Keratinocyte (primary cell): ENCODE data around the gene HID1. TPM values are rescaled to one million over a fixed set of nuclear protein-coding genes. Genes with fewer than 3 reads are reported as not detected.

Experiments
- DNase-seq: peaks from one replicate; pipeline ENCODE4 v3.0.0-alpha.2; 2011; ENCODE audit warnings: low read depth, missing footprints, low spot score
- FAIRE-seq: peaks from 2 replicates; lab custom pipeline; 2011; peaks lifted over from hg19 to GRCh38; lab: Jason Lieb, UNC
- H2AFZ ChIP-seq: 2 replicates; pipeline ENCODE4 v1.6.0; 2012; ENCODE audit warnings: low read length, control low read depth, inconsistent platforms; ENCODE audit not compliant: control insufficient read depth
- H3K27ac ChIP-seq: 2 replicates; pipeline ENCODE4 v1.5.1; 2011; ENCODE audit warnings: low read length; ENCODE audit not compliant: control insufficient read depth, insufficient read depth
- H3K27me3 ChIP-seq: 3 replicates; pipeline ENCODE4 v1.6.0; 2011; ENCODE audit warnings: low read length; ENCODE audit not compliant: control insufficient read depth, insufficient read depth; ENCODE audit errors: extremely low read depth
- H3K36me3 ChIP-seq, 2 experiments: 2 replicates in 1 of 2; 3 replicates in 1 of 2; pipeline ENCODE4 v1.5.1; 2011; ENCODE audit warnings: low read length in 2 of 2, mild to moderate bottlenecking in 1 of 2; ENCODE audit not compliant: control insufficient read depth in 2 of 2, insufficient read depth in 2 of 2; ENCODE audit errors: extremely low read depth in 1 of 2
- H3K4me1 ChIP-seq: 3 replicates; pipeline ENCODE4 v1.5.1; 2011; ENCODE audit warnings: low read length; ENCODE audit not compliant: control insufficient read depth, insufficient read depth; ENCODE audit errors: extremely low read depth
- H3K4me2 ChIP-seq: 3 replicates; pipeline ENCODE4 v1.6.0; 2011; ENCODE audit warnings: low read depth, low read length; ENCODE audit not compliant: control insufficient read depth, insufficient read depth; ENCODE audit errors: extremely low read depth
- H3K4me3 ChIP-seq, 3 experiments: fragments of 200-600 bp in 1 of 3; sonication (generic) in 1 of 3; 2 replicates in 2 of 3; 3 replicates in 1 of 3; pipeline ENCODE4 v1.5.1; 2011 to 2016; ENCODE audit warnings: low read length in 3 of 3, mild to moderate bottlenecking in 3 of 3, control low read depth in 2 of 3, inconsistent platforms in 1 of 3, low read depth in 1 of 3, mixed read lengths in 1 of 3, mixed run types in 1 of 3, moderate library complexity in 1 of 3; ENCODE audit not compliant: control insufficient read depth in 2 of 3, insufficient read depth in 2 of 3; ENCODE audit errors: extremely low read depth in 1 of 3
- H3K79me2 ChIP-seq: 2 replicates; pipeline ENCODE4 v1.6.0; 2012; ENCODE audit warnings: low read length; ENCODE audit not compliant: control insufficient read depth, insufficient read depth
- H3K9ac ChIP-seq: 3 replicates; pipeline ENCODE4 v1.6.0; 2011; ENCODE audit warnings: low read length; ENCODE audit not compliant: control insufficient read depth, insufficient read depth; ENCODE audit errors: extremely low read depth
- H3K9me1 ChIP-seq: 3 replicates; pipeline ENCODE4 v1.6.0; 2011; ENCODE audit warnings: low read length; ENCODE audit not compliant: control insufficient read depth, insufficient read depth; ENCODE audit errors: extremely low read depth
- H3K9me3 ChIP-seq: 2 replicates; pipeline ENCODE4 v1.5.1; 2012; ENCODE audit warnings: low read depth, low read length; ENCODE audit not compliant: control insufficient read depth
- H4K20me1 ChIP-seq: 3 replicates; pipeline ENCODE4 v1.6.0; 2011; ENCODE audit warnings: low read length; ENCODE audit not compliant: control insufficient read depth, insufficient read depth; ENCODE audit errors: extremely low read depth
- EZH2 ChIP-seq: IDR thresholded peaks from one replicate; pipeline ENCODE4 v1.6.1; 2012; ENCODE audit warnings: inconsistent platforms, mild to moderate bottlenecking, low read length, moderate library complexity
- dilution Hi-C: fragments of 300-500 bp; cut with MboI; formaldehyde crosslinking; loops from one replicate; pipeline ENCODE4 v1.7.0; 2020; ENCODE audit warnings: low sequenced_read_pairs; ENCODE audit not compliant: extremely low pct_ligation_motif_present
- polyA plus RNA-seq, 5 experiments: library from polyadenylated mRNA; depleted of rRNA in 3 of 5; stranded (reverse) in 3 of 5; stranded (forward) in 1 of 5; unstranded in 1 of 5; fragments of >200 nt; gene quantifications; 1 replicate in 1 of 5; 2 replicates in 3 of 5; 3 replicates in 1 of 5; pipeline versions ENCODE4 v1.2.1 to v1.2.3, GENCODE V29; 2011 to 2012; ENCODE audit warnings: missing spikeins in 2 of 5, low read depth in 1 of 5, low replicate concordance in 1 of 5
- TF ChIP-seq, protein P1 (sequence below), 3 experiments: IDR thresholded peaks in 1 of 3; conservative IDR thresholded peaks in 1 of 3; optimal IDR thresholded peaks in 1 of 3; 2 replicates in 2 of 3; 3 replicates in 1 of 3; pipeline versions ENCODE3 to v1.5.1; 2011; ENCODE audit warnings: low read length in 3 of 3, mild to moderate bottlenecking in 3 of 3, moderate library complexity in 2 of 3, control low read depth in 1 of 3, inconsistent platforms in 1 of 3; ENCODE audit not compliant: insufficient read depth in 2 of 3; ENCODE audit errors: extremely low read depth in 1 of 3

HID1 gene
- polyA plus RNA-seq, 1 donor (not counting 4 experiments of a cell fraction or from before 2014, with no cell fraction given), result 0.33 TPM

DNA sequence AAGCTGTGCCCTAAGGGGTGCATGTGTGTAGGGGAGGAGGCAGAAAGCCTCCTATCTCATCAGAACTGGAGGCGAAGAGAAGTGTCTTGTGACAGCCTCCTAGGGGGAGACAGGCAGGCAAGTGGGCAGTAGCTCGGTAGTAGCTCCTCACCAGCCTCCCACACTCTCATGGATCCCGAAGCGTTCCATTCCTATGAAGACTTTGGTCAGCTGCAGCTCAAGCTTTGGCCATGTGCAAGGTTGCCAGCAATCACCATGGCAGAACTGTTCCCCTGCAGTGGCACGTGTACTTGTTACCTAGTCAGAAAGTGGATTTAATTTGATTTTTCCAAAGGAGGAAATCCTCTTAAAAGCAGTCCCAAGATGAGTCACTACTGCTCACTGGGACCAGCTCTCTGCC lies 46.6 kb upstream of the HID1 start:
- no peaks in the 10 kb centered on the region for H3K27me3 ChIP-seq
- H3K9ac ChIP-seq, result no peak overlapping the region
- no peaks in the 10 kb centered on the region for H3K4me1 ChIP-seq
- H4K20me1 ChIP-seq, result no peaks in the 10 kb centered on the region
- H3K9me1 ChIP-seq, result no peaks in the 10 kb centered on the region
- H3K27ac ChIP-seq, result no peak overlapping the region
- FAIRE-seq, result no peak
- H3K9me3 ChIP-seq, result no peaks in the 10 kb centered on the region
- H3K79me2 ChIP-seq, result peaks cover 15% of the 10 kb centered on the region
- no peak overlapping the region for H3K4me2 ChIP-seq
- dilution Hi-C loops, result no loop called here
- TF ChIP-seq, protein P1, sequence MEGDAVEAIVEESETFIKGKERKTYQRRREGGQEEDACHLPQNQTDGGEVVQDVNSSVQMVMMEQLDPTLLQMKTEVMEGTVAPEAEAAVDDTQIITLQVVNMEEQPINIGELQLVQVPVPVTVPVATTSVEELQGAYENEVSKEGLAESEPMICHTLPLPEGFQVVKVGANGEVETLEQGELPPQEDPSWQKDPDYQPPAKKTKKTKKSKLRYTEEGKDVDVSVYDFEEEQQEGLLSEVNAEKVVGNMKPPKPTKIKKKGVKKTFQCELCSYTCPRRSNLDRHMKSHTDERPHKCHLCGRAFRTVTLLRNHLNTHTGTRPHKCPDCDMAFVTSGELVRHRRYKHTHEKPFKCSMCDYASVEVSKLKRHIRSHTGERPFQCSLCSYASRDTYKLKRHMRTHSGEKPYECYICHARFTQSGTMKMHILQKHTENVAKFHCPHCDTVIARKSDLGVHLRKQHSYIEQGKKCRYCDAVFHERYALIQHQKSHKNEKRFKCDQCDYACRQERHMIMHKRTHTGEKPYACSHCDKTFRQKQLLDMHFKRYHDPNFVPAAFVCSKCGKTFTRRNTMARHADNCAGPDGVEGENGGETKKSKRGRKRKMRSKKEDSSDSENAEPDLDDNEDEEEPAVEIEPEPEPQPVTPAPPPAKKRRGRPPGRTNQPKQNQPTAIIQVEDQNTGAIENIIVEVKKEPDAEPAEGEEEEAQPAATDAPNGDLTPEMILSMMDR (optimal IDR thresholded peaks at IDR 0.05 in 1 of 3, IDR thresholded peaks at IDR 0.05 in 1 of 3, conservative IDR thresholded peaks at IDR 0.05 in 1 of 3; ENCODE audit: extremely low read depth in 1 of 3, insufficient read depth in 2 of 3, low read length in 3 of 3), result no peak
- TF ChIP-seq EZH2, result no peak
- no peak overlapping the region for H2AFZ ChIP-seq
- no peak for DNase-seq
- H3K4me3 ChIP-seq, result no peak overlapping the region
- peaks cover 21 to 24% of the 10 kb centered on the region in 2 experiments for H3K36me3 ChIP-seq

DNA sequence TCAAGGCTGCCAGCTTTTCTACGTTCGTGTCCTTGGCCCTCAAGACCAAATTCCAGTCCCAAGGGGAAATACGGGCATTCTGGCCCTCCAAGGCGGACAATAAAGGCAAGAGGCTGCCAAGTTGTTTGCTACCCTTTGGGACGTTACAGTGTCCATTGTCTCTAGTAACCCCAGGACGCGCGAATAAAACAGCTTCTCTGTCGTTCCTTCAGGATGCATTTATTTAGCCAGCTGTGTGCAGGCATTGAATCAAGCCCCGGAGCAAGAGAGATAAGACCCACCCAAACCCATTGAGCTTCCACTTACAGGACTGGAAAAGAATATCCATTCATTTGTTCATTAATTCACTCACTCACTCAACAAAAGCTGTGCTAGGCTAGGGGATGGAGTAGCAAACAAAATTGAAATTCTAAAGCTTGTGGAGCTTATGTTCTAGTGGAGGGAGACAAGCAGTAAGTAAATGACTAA lies 40.6 kb upstream of the HID1 start:
- Histone ChIP-seq H3K4me2 (peak overlapping the region; percentile 96), H3K27me3 (no peaks in the 10 kb centered on the region), H3K9me3 (no peaks in the 10 kb centered on the region), H3K4me1 (peaks cover 21% of the 10 kb centered on the region), H4K20me1 (no peaks in the 10 kb centered on the region), H3K9ac (peak overlapping the region; percentile 76), H3K27ac (peak overlapping the region; percentile 61), H3K4me3 (peak overlapping the region; percentile 75 to 90 (median 87)), H3K9me1 (peaks cover 4% of the 10 kb centered on the region), H3K36me3 (peaks cover 0 to 2% of the 10 kb centered on the region in 2 experiments), H2AFZ (no peak overlapping the region), H3K79me2 (peaks cover 26% of the 10 kb centered on the region)
- TF ChIP-seq, protein P1 (optimal IDR thresholded peaks at IDR 0.05 in 1 of 3, IDR thresholded peaks at IDR 0.05 in 1 of 3, conservative IDR thresholded peaks at IDR 0.05 in 1 of 3; ENCODE audit: extremely low read depth in 1 of 3, insufficient read depth in 2 of 3, low read length in 3 of 3), result no peak
- no peak for TF ChIP-seq EZH2
- dilution Hi-C loops, result no loop called here
- DNase-seq (no peak), FAIRE-seq (no peak)
